Measurements from ENCODE around the gene CHST15.
A peak's percentile ranks its signal among the peaks of the same experiment; 100 is the strongest.

CHST15 gene

GRCh38 chr10:124125305-124126116 is 32.1 kb upstream of the CHST15 start:
- CTCF ChIA-PET = interaction anchor here (1.1 to 1.7 kb wide), 3 partner anchors 11 to 26 kb away, joined by 3 to 9 read pairs (median 6); no protein-coding TSS in a partner anchor
- no peak overlapping the region for H3K4me3 ChIP-seq (ENCODE audit: low read depth, low read length)
- POLR2A ChIA-PET = no interaction called here
- TF ChIP-seq, protein P1, sequence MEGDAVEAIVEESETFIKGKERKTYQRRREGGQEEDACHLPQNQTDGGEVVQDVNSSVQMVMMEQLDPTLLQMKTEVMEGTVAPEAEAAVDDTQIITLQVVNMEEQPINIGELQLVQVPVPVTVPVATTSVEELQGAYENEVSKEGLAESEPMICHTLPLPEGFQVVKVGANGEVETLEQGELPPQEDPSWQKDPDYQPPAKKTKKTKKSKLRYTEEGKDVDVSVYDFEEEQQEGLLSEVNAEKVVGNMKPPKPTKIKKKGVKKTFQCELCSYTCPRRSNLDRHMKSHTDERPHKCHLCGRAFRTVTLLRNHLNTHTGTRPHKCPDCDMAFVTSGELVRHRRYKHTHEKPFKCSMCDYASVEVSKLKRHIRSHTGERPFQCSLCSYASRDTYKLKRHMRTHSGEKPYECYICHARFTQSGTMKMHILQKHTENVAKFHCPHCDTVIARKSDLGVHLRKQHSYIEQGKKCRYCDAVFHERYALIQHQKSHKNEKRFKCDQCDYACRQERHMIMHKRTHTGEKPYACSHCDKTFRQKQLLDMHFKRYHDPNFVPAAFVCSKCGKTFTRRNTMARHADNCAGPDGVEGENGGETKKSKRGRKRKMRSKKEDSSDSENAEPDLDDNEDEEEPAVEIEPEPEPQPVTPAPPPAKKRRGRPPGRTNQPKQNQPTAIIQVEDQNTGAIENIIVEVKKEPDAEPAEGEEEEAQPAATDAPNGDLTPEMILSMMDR (IDR thresholded peaks at IDR 0.05; ENCODE audit: insufficient read depth, low read length, missing control alignments) = peak; percentile 26
- DNase-seq (ENCODE audit: low read depth, low spot score) = peak; percentile 16

- CTCF ChIA-PET = no interaction called here
Measured at GRCh38 chr10:124124769-124125161, 31.4 kb upstream of the CHST15 start.

GRCh38 chr10:124124123-124124768 is 30.8 kb upstream of the CHST15 start:
- CTCF ChIA-PET = no interaction called here
- TF ChIP-seq, protein P1 (IDR thresholded peaks at IDR 0.05; ENCODE audit: insufficient read depth, low read length, missing control alignments) = no peak
- no peak for DNase-seq (ENCODE audit: low read depth, low spot score)
- H3K4me3 ChIP-seq (ENCODE audit: low read depth, low read length) = no peak overlapping the region
- POLR2A ChIA-PET = no interaction called here

More at GRCh38 chr10:124124769-124125161, 31.4 kb upstream of the CHST15 start:
- TF ChIP-seq, protein P1 (IDR thresholded peaks at IDR 0.05; ENCODE audit: insufficient read depth, low read length, missing control alignments) = no peak
- no peak for DNase-seq (ENCODE audit: low read depth, low spot score)
- POLR2A ChIA-PET = no interaction called here
- no peak overlapping the region for H3K4me3 ChIP-seq (ENCODE audit: low read depth, low read length)

GRCh38 chr10:124123156-124123555 is 29.8 kb upstream of the CHST15 start:
- POLR2A ChIA-PET = no interaction called here
- TF ChIP-seq, protein P1 (IDR thresholded peaks at IDR 0.05; ENCODE audit: insufficient read depth, low read length, missing control alignments) = no peak
- H3K4me3 ChIP-seq (ENCODE audit: low read depth, low read length) = no peak overlapping the region
- DNase-seq (ENCODE audit: low read depth, low spot score) = no peak
- CTCF ChIA-PET = interaction anchor here (1.6 kb wide), 1 partner anchor 266 kb away, joined by 6 read pairs; no protein-coding TSS in a partner anchor

- POLR2A ChIA-PET = no interaction called here
- CTCF ChIA-PET = interaction anchor here (1.6 kb wide), 1 partner anchor 267 kb away, joined by 6 read pairs; no protein-coding TSS in a partner anchor
- TF ChIP-seq, protein P1 (IDR thresholded peaks at IDR 0.05; ENCODE audit: insufficient read depth, low read length, missing control alignments) = no peak
- DNase-seq (ENCODE audit: low read depth, low spot score) = no peak
- no peak overlapping the region for H3K4me3 ChIP-seq (ENCODE audit: low read depth, low read length)
Measured at GRCh38 chr10:124122211-124122610, 28.8 kb upstream of the CHST15 start.

GRCh38 chr10:124120410-124121061 is 27.1 kb upstream of the CHST15 start:
- H3K4me3 ChIP-seq (ENCODE audit: low read depth, low read length) = no peak overlapping the region
- no peak for DNase-seq (ENCODE audit: low read depth, low spot score)
- TF ChIP-seq, protein P1 (IDR thresholded peaks at IDR 0.05; ENCODE audit: insufficient read depth, low read length, missing control alignments) = no peak
- ChIA-PET POLR2A (no interaction called here), CTCF (no interaction called here)

All from AG04449 (cell line).